Ovary (tissue), 3 donors: ENCODE results near the gene KPNA4.

ENCODE experiments used
- CTCF ChIP-seq, 3 donors: fragments of 450-650 bp in 2 of 3; fragments of 200-600 bp in 1 of 3; IDR thresholded peaks; one replicate each; pipeline versions ENCODE4 v1.5.1 to v1.8.0; 2016 to 2022; ENCODE audit warnings: antibody characterized with exemption in 3 of 3, mild to moderate bottlenecking in 1 of 3
- POLR2A ChIP-seq: fragments of 450-650 bp; IDR thresholded peaks from one replicate; pipeline ENCODE4 v1.6.1; 2017; ENCODE audit warnings: antibody characterized with exemption, mild to moderate bottlenecking, moderate library complexity
- donor health status: DM: no; HTN: no; CAD: no.

GRCh38 chr3:160472344-160472743 lies 93.0 kb downstream of the KPNA4 start:
- TF ChIP-seq POLR2A, result no peak
- no peak for TF ChIP-seq CTCF (IDR thresholded peaks at IDR 0.05)
